SK-MEL-5 (cell line): ENCODE data around the gene FGFBP1. TPM values are rescaled to one million over a fixed set of nuclear protein-coding genes. Genes with fewer than 3 reads are reported as not detected.
A peak's percentile ranks its signal among the peaks of the same experiment; 100 is the strongest.
"Not testable (repeated sequence)": the region's sequence is repeated elsewhere in the genome, so short reads cannot be mapped to it uniquely, and the experiment has no call there.

ENCODE experiments used
- DNase-seq: peaks from one replicate; pipeline ENCODE4 v3.0.0-alpha.2; 2016; ENCODE audit warnings: low read depth, low spot score
- in situ Hi-C: cut with HindIII; loops from 2 replicates; pipeline ENCODE4 v1.10.0; 2016; ENCODE audit warnings: low sequenced_read_pairs, high pct_unique_total_duplicates, low pct_unique_long_range_greater_than_20kb
- total RNA-seq: library from RNA; depleted of rRNA; stranded (reverse); fragments of >200 nt; shearing (Covaris generic); gene quantifications from 2 replicates; pipeline ENCODE4 v1.2.3, GENCODE V29; 2014

Gene FGFBP1
- total RNA-seq, 1 experiment from 2014 or later: not detected

DNA sequence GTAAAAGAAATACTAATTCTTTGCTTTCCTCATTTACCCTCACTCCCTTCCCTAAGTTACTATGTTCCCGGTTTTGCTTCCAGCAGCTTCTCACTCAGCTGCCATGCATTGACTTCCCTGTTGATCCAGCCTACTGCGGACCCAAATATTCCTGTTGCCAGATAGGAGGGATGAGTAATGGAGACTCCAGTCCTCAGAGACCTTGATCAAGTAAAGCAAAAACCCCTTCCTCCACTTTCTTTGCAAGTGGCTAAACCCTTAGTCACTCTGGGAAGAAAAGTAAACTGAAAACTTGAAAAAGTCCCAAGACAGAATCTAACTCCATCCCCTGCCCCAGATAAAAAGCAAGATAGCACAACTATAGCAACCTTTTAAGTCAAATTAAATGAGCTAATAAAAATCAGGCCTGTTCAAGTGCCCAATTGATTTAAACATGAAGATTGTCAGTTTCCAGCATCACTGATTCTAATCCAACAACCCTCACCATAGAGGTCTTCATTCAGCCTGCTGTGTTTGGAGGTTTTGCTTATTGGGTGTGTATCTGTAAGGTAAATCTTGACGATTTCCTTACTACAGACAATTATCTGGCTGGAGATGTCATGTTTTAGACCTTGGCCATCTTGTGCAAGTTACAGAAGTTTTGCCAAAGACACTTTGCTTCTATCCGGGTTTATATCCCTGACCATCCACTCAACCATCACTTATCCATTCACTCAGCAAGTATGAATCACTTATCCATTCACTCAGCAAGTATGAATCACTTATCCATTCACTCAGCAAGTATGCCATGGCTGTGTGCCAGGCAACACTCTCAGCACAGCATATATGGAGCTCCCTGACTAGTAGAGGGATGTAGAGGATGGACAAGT lies 17.6 kb downstream of the FGFBP1 start:
- peak; percentile 9 for DNase-seq
- in situ Hi-C loops: no loop called here

- in situ Hi-C loops: no loop called here
Measured at GRCh38 chr4:15918484-15919129, 19.9 kb downstream of the FGFBP1 start.

GRCh38 chr4:15917297-15917696 lies 21.2 kb downstream of the FGFBP1 start:
- DNase-seq: peak; percentile 50
- in situ Hi-C loops: no loop called here

More at GRCh38 chr4:15918484-15919129, 19.9 kb downstream of the FGFBP1 start:
- DNase-seq: no peak

GRCh38 chr4:15916358-15916757 lies 22.2 kb downstream of the FGFBP1 start:
- in situ Hi-C loops, DNase-seq: not testable (repeated sequence)

- in situ Hi-C loops: no loop called here
- DNase-seq: no peak
Measured at GRCh38 chr4:15914736-15915135, 23.8 kb downstream of the FGFBP1 start.

DNA sequence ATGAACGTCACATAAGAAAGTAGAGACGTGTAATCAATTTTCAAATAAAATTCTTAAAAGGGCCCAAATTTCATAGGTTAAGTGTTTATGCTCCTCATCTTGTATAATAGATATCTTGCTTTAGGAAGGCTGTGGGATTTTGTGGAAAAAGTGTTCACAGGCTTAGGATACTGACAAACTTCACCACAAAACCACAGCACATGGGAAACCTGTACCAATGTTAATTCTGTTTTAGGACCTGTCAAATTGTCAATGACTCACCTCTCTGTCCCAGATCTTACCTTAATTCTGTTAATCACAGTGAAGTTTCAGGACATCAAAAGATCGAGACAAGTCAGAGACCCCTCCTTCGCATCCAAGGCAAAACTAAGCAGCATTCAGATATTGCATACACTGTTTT lies 24.2 kb downstream of the FGFBP1 start:
- in situ Hi-C loops: no loop called here
- no peak for DNase-seq

GRCh38 chr4:15913631-15913970 lies 24.9 kb downstream of the FGFBP1 start:
- in situ Hi-C loops: no loop called here
- peak; percentile 1 for DNase-seq

GRCh38 chr4:15912961-15913630 lies 25.4 kb downstream of the FGFBP1 start:
- in situ Hi-C loops: no loop called here
- DNase-seq: no peak

DNA sequence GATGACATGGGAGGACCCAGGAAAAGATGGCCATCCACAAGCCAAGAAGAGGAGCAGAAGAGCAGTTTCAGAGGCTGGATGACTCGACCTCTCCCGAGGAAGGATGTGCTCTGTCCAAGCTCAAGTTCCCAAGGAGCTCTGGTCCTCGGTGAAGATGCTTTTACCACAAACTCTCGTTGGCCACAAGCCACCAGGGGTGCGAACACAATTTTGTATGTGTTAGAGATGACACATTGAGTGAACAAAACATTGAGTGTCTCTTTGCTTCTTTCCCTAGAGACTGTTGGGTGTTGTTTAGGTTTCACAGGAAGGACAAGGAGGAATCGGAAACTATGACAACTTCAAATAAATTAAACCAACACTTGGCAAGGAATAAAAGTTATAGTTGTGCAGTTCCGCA lies 26.3 kb downstream of the FGFBP1 start:
- in situ Hi-C loops: no loop called here
- DNase-seq: no peak

DNA sequence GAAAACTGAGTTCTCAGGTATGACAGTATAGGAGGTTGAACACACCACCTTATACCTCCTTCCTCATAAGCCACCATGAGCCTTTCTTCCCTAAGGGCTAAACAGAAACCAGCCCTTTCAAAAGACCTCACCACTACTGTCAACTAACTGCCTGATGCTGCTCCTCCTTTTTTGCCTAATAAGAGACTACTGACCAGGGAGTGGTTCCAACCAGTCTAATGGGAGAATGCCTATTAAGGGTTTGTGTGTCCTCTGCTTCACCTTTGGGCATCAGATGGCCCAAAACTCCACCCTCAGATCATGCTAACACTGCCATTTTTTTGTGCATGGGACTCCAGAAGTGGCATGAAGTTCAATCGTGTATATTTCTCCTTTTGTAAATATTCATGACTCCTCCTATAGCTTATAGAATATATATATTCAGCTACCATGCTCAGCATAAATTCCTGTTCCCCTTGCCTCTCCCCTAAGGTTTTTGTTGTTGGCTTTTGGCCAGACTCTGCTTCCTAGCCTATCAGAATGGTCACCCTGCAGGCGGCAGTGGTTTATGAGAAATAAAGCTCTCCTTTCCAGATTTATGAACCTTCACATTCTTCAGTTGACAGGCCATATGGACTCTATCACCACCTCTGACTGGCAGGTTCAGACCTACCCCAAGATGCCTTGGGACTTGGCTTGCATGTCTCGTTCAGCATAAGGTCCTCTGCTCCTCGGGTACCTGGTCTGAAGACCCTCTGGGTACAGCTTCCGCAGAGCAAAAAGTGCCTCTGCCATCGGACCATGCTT lies 28.2 kb downstream of the FGFBP1 start:
- in situ Hi-C loops: no loop called here
- no peak for DNase-seq

DNA sequence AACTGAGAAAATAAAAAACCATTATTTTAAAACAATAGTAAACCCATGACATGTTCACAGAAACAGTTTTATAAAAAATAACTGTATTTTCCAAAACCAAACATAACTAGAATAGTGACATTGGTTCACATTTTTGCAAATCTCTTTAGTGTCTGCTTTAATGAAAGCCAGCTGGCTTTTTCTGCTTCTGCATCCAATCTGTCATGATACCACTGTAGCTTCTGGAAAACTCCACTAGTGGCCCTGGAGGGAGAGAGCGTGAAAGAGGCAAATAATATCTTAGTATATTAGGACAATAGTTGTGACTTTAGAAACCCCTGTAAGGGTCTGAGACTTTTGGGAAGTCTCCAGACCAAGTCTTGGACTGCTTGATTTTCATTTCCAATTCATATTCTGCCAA lies 31.1 kb downstream of the FGFBP1 start:
- in situ Hi-C loops: no loop called here

DNA sequence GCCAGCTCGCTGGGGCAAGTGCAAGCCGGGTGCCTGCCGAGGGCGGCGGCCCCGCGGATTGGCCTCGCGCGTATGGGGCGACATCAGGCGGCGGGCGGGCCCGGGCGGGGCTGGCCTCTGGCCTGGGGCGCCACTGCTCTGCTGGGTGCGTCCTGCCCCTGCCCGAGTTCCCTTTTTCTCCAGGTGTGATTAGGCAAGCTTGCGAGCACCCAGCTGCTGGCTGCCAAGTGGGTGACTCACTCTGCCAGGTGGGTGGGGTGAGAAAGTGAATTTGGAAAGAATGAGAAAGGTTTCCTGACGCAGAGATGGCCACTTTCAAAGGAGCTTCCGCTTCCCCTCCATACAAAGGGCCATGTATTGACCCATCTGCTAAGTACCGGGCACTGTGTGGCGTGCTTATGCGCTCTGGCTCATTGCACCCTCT lies 32.5 kb downstream of the FGFBP1 start:
- no peak for DNase-seq
- in situ Hi-C loops: no loop called here

More for the DNA sequence above, 31.1 kb downstream of the FGFBP1 start:
- DNase-seq: no peak

- DNase-seq: no peak
- in situ Hi-C loops: no loop called here
Measured at GRCh38 chr4:15902746-15903145, 35.8 kb downstream of the FGFBP1 start.

GRCh38 chr4:15901998-15902397 lies 36.5 kb downstream of the FGFBP1 start:
- in situ Hi-C loops: no loop called here
- no peak for DNase-seq

- in situ Hi-C loops: no loop called here
- DNase-seq: no peak
Measured at GRCh38 chr4:15901007-15901406, 37.5 kb downstream of the FGFBP1 start.

- in situ Hi-C loops: no loop called here
- no peak for DNase-seq
Measured at GRCh38 chr4:15899511-15899910, 39.0 kb downstream of the FGFBP1 start.

GRCh38 chr4:15898902-15899301 lies 39.6 kb downstream of the FGFBP1 start:
- in situ Hi-C loops: no loop called here
- DNase-seq: no peak

- in situ Hi-C loops: no loop called here
- DNase-seq: no peak
Measured at GRCh38 chr4:15897577-15897976, 41.0 kb downstream of the FGFBP1 start.
